Natural killer cell treated with Interleukin-12 subunit alpha and Interleukin-12 subunit beta and Interleukin-15 and Interleukin-18, amount 100 ng/mL, for 72 hours (primary cell): ENCODE measurements around the gene NNMT. TPM values are rescaled to one million over a fixed set of nuclear protein-coding genes. Genes with fewer than 3 reads are reported as not detected.

Source experiments
- ATAC-seq, 2 donors: fragments of 150-1000 bp; cut with Tn5 transposase in 1 of 2; sonication (Bioruptor Pico), chemical (Tn5 transposase) in 1 of 2; 2 replicates each; pipeline ENCODE4 v1.10.0; 2021
- DNase-seq: peaks from one replicate; pipeline ENCODE4 v3.0.0; 2022; ENCODE audit warnings: low spot score
- H3K27ac Mint-ChIP-seq, 2 donors: 1 replicate in 1 of 2; 2 replicates in 1 of 2; pipeline ENCODE4 v1.8.0; 2022; ENCODE audit warnings: mixed read lengths in 2 of 2, mild to moderate bottlenecking in 1 of 2, moderate library complexity in 1 of 2
- H3K27me3 Mint-ChIP-seq, 2 donors: 1 replicate in 1 of 2; 2 replicates in 1 of 2; pipeline ENCODE4 v1.8.0; 2022; ENCODE audit warnings: mixed read lengths in 2 of 2
- H3K36me3 Mint-ChIP-seq: one replicate; pipeline ENCODE4 v1.8.0; 2022; ENCODE audit warnings: mixed read lengths
- H3K4me1 Mint-ChIP-seq, 2 donors: 1 replicate in 1 of 2; 2 replicates in 1 of 2; pipeline ENCODE4 v1.8.0; 2022; ENCODE audit warnings: low read depth in 2 of 2, mixed read lengths in 2 of 2, mild to moderate bottlenecking in 1 of 2
- H3K4me3 Mint-ChIP-seq: one replicate; pipeline ENCODE4 v1.8.0; 2022; ENCODE audit warnings: mixed read lengths
- H3K9me3 Mint-ChIP-seq: 2 replicates; pipeline ENCODE4 v1.8.0; 2022; ENCODE audit warnings: mixed read lengths
- total RNA-seq, 2 donors: library from RNA; stranded (reverse); gene quantifications; one replicate each; pipeline ENCODE4 v1.2.3, GENCODE V29; 2022

The NNMT gene
- total RNA-seq, 2 donors from 2014 or later = not detected

DNA sequence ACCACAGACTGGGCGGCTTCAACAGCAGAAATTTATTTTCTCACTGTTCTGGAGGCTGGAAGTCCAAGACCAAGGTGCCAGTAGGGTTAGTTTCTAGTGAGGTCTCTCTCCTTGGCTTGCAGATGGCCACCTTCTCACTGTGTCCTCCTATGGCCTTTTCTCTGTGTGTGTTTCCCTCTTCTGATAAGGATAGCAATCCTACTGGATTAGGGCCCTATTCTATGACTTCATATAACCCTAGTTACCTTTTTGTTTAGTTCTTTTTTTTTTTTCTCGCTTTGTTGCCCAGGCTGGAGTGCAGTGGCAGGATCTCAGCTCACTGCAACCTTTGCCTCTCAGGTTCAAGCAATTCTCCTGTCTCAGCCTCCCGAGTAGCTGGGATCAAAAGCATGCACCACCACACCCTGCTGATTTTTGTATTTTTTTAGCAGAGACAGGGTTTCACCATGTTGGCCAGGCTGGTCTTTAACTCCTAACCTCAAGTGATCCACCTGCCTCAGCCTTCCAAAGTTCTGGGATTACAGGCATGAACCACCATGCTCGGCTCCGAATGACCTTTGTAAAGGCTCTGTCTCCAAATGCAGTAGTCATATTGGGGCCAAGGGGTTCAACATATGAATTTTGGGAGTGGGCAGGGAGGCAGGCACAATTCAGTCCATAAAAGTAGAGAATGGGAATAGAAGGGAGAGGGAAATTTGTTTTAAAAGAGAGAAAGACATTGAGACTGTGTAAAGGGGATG, 25.5 kb upstream of the NNMT start:
- Mint-ChIP-seq H3K9me3 (no peaks in the 10 kb centered on the region), H3K4me1 (no peaks in the 10 kb centered on the region), H3K27me3 (peaks cover 10 to 14% of the 10 kb centered on the region in 2 donors), H3K36me3 (no peaks in the 10 kb centered on the region), H3K4me3 (no peak overlapping the region), H3K27ac (no peak overlapping the region)
- DNase-seq (no peak), ATAC-seq (no peak)

DNA sequence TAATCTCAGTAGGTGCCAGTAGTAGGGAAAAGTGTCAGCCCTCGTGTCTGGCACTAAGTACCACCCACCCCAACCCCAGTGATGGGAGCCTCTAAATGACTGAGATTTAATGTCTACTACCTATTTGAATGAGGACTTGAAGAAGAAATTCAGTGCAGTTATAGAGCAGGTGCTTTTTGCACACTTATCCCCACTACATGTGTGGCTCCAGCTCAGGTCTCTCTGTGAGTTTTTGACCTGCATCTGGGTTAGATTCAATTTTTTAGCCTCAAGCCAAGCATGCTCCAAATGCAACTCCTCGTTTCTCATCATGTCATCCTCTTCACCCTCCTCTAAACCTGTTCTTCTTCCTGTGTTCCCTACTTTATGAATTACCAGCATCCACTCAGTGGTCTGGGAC, 24.9 kb upstream of the NNMT start:
- H3K27ac Mint-ChIP-seq = no peak overlapping the region

DNA sequence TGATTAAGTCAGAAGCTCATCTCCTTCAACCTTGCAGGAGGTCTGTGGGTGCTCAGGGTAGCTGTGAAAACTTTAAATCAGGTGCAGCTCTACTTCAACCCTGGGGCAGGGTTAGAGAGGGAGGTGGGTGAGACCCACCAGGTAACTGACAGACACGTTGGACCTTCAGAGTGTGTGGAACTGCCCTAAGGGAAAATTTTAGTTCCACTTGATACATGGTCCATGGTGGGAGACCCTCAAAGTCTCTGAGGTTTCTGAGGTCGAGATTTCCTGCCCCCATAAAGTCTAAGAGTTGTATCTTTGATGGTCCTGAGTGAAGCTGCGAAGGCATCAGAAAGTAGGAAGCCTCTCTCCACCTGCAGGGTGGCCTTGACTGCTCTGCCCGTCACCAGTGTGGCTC, 23.9 kb upstream of the NNMT start:
- H3K4me3 Mint-ChIP-seq = no peak overlapping the region
- no peaks in the 10 kb centered on the region for H3K4me1 Mint-ChIP-seq
- no peaks in the 10 kb centered on the region for H3K36me3 Mint-ChIP-seq
- no peaks in the 10 kb centered on the region for H3K9me3 Mint-ChIP-seq
- H3K27me3 Mint-ChIP-seq = peaks cover 13 to 19% of the 10 kb centered on the region in 2 donors
- H3K27ac Mint-ChIP-seq = no peak overlapping the region
- ATAC-seq (no peak), DNase-seq (no peak)

More for the DNA sequence above, 24.9 kb upstream of the NNMT start:
- DNase-seq = no peak
- Mint-ChIP-seq H3K9me3 (no peaks in the 10 kb centered on the region), H3K27me3 (peaks cover 10 to 15% of the 10 kb centered on the region in 2 donors), H3K4me3 (no peak overlapping the region), H3K4me1 (no peaks in the 10 kb centered on the region), H3K36me3 (no peaks in the 10 kb centered on the region)
- ATAC-seq = no peak

DNA sequence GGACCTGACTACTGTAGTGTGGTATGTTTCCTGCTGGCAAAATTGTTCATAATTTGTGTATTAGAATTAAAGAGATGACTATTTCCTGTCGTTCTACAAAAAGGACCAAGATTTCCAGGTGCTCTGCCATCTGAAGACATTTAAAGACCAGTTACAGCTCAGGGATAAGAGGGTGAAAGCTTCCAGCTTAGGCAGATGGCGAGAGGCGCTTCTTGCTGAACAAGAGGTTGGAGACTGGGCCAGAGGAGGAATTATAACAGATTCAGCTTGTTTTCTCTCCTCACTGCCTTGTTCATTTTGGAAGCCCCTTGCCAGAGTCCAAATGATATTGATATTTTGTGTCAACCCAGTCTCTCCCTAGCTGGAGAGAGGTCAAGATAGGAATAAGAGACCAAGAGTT, 23.1 kb upstream of the NNMT start:
- no peaks in the 10 kb centered on the region for H3K36me3 Mint-ChIP-seq
- no peaks in the 10 kb centered on the region for H3K4me1 Mint-ChIP-seq
- H3K9me3 Mint-ChIP-seq = no peaks in the 10 kb centered on the region
- H3K4me3 Mint-ChIP-seq = no peak overlapping the region
- ATAC-seq (no peak), DNase-seq (no peak)
- H3K27me3 Mint-ChIP-seq = peaks cover 13 to 22% of the 10 kb centered on the region in 2 donors
- H3K27ac Mint-ChIP-seq = no peak overlapping the region

DNA sequence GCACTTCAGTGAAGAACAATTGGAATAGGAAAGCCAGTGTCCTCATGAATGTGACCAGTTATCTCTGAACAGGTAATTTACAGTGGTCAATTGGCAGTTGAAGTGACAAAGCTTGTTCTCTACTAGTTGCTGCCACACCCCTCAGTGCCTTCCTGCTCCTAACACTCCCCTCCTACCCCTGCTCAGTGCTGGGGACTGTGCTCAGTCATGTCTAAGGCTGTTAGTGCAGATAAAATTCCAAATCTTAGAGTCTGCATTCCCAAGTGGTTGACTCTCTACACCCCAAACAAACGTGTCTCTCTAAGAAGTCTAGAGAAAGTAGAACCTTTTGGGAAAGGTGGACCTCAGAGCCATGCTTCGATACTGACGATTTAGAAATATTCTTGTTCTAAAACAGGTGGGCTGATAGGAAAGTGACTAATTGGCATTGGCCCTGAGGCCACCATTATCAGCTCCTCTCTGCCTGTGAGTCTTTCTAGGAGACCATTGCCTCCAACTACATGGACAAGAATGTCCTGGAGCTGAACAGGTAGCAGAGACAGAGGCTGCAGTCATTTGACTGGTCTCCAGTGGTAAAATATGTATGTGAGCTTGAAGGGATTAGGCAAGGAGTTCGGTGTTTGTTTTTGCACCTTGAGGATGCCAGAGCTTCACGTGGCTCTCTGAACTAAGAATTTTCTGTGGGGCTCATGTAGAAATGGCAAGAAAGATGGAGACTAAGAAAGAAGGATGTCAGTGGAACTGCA, 22.1 kb upstream of the NNMT start:
- Mint-ChIP-seq H3K4me3 (no peak overlapping the region), H3K36me3 (no peaks in the 10 kb centered on the region), H3K9me3 (no peaks in the 10 kb centered on the region), H3K27me3 (peaks cover 18 to 25% of the 10 kb centered on the region in 2 donors), H3K4me1 (peaks cover 0 to under 1% of the 10 kb centered on the region in 2 donors), H3K27ac (no peak overlapping the region)
- ATAC-seq = no peak
- DNase-seq = no peak

DNA sequence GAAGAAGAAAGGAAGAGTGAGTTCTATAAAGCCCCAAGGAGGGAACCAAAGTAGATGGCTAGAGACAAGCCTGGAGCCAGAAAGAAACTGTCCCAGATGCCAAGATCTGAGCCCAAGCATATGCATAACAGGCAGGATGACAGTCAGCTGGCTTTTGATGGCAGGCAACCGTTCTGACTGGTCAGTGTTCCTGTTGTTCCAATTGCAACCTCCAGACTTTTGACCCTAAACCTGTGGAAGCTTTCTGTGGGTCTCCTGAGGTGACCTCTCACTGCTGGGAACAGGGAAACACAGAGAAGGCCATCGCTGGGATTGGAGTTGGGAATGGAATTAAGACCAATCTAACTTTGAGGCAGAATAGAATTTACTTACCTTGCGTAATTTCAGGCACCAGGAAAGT, 21.6 kb upstream of the NNMT start:
- ATAC-seq = no peak
- Mint-ChIP-seq H3K27me3 (peaks cover 20 to 31% of the 10 kb centered on the region in 2 donors), H3K27ac (no peak overlapping the region), H3K9me3 (no peaks in the 10 kb centered on the region), H3K4me3 (no peak overlapping the region), H3K36me3 (no peaks in the 10 kb centered on the region), H3K4me1 (peaks cover 0 to 6% of the 10 kb centered on the region in 2 donors)
- no peak for DNase-seq

DNA sequence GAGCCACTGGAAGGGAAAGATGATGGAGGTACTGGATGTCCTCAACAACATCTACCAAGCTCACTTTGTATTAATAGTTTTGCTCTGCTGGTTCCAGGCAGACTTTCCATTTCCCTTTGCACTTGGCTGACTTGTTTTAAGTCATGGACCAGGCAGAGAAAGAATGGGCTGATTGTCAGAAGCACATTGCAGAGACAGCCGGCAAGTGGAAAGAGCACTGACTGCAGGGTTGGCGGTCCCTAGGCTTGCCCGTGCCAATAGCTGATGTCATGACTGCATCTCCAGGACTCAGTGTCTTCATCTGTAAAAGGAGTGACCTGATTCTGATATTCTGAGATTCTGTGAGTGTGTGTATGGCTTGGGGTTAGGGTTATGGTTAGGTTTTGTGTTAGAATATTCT, 20.9 kb upstream of the NNMT start:
- H3K9me3 Mint-ChIP-seq = no peaks in the 10 kb centered on the region
- no peak overlapping the region for H3K4me3 Mint-ChIP-seq
- H3K27ac Mint-ChIP-seq = no peak overlapping the region
- no peak for DNase-seq
- H3K36me3 Mint-ChIP-seq = no peaks in the 10 kb centered on the region
- H3K27me3 Mint-ChIP-seq = peaks cover 24 to 36% of the 10 kb centered on the region in 2 donors
- ATAC-seq = no peak
- H3K4me1 Mint-ChIP-seq = peaks cover 0 to 10% of the 10 kb centered on the region in 2 donors

DNA sequence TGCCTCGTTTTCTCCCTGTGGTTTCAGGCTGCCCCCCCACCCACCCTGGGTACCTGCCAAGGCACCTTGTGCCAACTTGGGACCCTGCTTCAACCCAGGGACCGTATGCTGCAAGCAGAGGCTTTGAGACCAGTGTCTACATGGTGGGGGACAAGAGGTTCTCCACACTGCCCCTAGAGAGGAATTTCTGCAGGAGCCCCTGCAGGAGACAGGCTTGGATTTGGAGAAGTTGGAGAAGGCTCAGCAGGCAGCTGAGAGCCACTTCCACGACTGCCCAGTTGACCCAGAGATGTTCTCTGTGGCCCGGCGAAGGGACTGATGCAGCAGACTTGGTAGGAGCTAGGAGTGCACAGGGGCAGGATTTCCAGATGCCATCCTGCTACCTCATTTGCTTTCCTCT, 20.1 kb upstream of the NNMT start:
- Mint-ChIP-seq H3K4me3 (no peak overlapping the region), H3K27ac (no peak overlapping the region), H3K36me3 (no peaks in the 10 kb centered on the region), H3K27me3 (peaks cover 24 to 36% of the 10 kb centered on the region in 2 donors), H3K4me1 (peaks cover 0 to 10% of the 10 kb centered on the region in 2 donors), H3K9me3 (no peaks in the 10 kb centered on the region)
- ATAC-seq = no peak
- DNase-seq = no peak

DNA sequence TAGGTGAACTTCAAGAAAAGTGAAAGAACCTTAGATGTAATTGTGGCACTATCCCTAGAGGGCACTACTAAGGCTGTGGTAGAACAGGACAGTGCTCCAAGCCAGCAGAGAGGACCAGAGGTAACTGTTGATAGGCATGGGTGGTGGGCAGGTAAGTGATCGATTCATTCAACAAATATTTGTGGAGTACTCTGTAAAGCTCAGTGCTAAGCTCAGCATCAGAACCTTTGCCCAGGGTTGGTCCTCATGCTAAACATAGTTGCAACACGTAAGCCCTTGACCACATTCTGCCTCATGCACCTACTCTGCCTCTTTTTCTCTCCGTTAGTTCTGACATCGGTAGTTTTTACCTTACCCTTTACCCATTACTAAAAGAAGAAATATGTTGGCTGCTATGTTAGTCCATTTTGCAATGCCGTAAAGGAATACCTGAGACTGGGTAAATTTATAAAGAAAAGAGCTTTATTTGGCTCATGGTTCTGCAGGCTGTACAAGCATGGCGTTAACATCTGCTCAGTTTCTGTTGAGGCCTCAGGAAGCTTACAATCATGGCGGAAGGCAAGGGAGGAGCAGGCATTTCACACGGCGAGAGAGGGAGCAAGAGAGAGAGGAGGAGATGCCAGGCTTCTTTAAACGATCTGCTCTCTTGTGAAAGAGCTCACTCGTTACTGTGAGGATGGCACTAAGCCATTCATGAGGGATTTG, 18.4 kb upstream of the NNMT start:
- peaks cover 0 to 10% of the 10 kb centered on the region in 2 donors for H3K4me1 Mint-ChIP-seq
- peaks cover 27 to 33% of the 10 kb centered on the region in 2 donors for H3K27me3 Mint-ChIP-seq
- ATAC-seq = no peak
- H3K27ac Mint-ChIP-seq = no peak overlapping the region
- no peak overlapping the region for H3K4me3 Mint-ChIP-seq
- H3K36me3 Mint-ChIP-seq = no peaks in the 10 kb centered on the region
- no peaks in the 10 kb centered on the region for H3K9me3 Mint-ChIP-seq
- no peak for DNase-seq

DNA sequence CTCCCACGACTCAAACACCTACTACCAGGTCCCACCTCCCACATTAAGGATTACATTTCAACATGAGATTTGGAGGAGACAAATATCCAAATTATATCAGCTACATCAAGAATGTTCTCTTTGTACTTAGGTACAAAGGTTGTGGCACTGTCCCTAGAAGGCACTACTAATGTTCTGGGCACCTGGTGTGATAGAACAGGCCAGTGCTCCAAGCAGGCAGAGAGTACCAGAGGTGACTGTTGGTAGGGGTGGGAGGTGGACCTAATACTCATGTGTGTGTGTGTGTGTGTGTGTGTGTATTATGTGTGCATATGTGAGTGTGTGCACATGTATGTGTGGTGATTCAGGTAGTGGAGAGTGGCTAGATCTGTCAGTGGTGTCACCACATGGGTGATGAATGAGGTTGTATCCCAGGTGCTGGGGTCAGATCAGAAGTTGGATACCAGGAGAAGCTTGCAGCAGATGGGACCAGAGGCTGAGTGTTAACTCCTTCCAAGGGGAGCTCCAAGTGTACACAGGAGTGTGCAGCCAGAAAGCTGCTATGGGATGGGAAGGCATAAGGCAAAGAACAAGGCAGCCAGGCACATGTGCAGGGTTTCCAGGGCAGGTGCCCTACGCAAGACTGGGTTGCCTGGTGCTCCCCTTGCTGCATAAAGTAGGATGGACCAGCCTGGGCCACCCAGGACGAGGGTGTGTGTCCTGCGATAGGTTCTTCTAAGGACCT, 17.7 kb upstream of the NNMT start:
- peak in 1 of 2 donors; percentile 13 for ATAC-seq
- Mint-ChIP-seq H3K4me3 (no peak overlapping the region), H3K36me3 (no peaks in the 10 kb centered on the region), H3K4me1 (peaks cover 0 to 10% of the 10 kb centered on the region in 2 donors), H3K9me3 (no peaks in the 10 kb centered on the region), H3K27ac (no peak overlapping the region), H3K27me3 (peaks cover 27 to 30% of the 10 kb centered on the region in 2 donors)
- no peak for DNase-seq

DNA sequence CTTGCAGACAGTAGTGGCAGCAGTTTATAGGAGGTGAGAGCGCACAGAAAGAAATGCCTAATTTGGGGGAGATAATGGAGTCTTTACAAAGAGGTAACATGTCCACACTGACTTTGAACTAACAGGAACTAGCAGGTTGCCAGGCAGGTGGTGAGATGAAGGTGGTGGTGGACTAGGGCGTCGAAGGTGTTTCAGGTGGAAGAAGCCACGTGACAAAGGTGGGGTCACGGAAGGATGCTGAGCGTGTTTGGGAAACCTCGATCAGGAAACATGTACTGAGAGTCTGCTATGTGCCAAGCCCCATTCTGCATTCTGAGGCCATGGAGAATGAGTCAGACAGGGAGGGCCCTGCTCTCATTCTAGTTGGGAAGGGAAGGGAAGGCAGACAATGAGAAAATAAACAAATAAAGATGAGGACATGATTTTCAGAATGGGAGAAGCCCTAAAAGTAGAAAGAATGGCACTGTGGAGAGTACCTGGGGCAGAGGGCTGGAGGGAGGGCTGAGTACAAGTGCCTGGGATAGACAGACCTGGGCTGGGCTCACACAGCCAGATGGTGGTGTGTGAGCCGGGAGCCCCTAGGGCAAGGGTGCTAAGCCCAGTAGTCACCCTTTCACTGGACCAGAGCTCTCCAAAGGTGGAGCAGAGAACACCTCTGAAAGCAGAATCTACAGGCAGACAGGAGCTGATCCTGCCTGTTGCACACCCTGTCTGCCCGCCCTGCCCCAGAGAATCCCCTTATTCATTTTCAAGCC, 16.2 kb upstream of the NNMT start:
- no peak overlapping the region for H3K27ac Mint-ChIP-seq
- peaks cover 28 to 29% of the 10 kb centered on the region in 2 donors for H3K27me3 Mint-ChIP-seq
- H3K4me1 Mint-ChIP-seq = peaks cover 0 to 10% of the 10 kb centered on the region in 2 donors
- no peaks in the 10 kb centered on the region for H3K9me3 Mint-ChIP-seq
- no peak for ATAC-seq
- H3K36me3 Mint-ChIP-seq = no peaks in the 10 kb centered on the region
- no peak for DNase-seq
- no peak overlapping the region for H3K4me3 Mint-ChIP-seq

DNA sequence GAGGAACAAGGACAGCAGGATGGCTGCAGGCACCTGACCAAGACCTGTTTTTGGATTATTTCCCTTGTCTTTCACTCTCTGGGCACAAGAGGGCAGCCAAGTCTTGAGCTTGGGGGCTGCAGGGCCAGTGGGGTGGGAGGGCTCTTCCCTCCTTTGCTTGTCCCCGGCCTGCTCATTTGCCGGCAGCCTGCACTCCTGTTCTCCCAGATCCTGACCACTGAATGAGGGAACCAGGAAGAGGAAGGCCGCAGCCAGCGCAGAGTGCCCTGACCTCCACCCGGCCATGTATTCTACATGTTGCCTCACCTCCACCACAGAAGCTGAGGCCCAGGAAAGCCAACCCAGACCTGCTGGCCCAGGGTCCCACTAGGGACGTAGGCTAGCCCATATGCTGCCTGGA, 15.5 kb upstream of the NNMT start:
- Mint-ChIP-seq H3K9me3 (no peaks in the 10 kb centered on the region), H3K36me3 (no peaks in the 10 kb centered on the region), H3K4me3 (no peak overlapping the region), H3K27me3 (peaks cover 22 to 24% of the 10 kb centered on the region in 2 donors), H3K4me1 (peaks cover 0 to 10% of the 10 kb centered on the region in 2 donors), H3K27ac (no peak overlapping the region)
- DNase-seq = no peak
- no peak for ATAC-seq
